ENCODE measurements around the gene DCAF5. TPM values are rescaled to one million over a fixed set of nuclear protein-coding genes. Genes with fewer than 3 reads are reported as not detected.

Gene DCAF5
- total RNA-seq, 4 donors from 2014 or later = 34.9 to 67.6 (median 48.1) TPM

GRCh38 chr14:69161590-69161989, 8.7 kb upstream of the DCAF5 start:
- H3K27me3 ChIP-seq = no peaks in the 10 kb centered on the region
- H3K36me3 ChIP-seq = no peaks in the 10 kb centered on the region
- no peaks in the 10 kb centered on the region for H3K9me3 ChIP-seq
- no peaks in the 10 kb centered on the region for H3K4me1 ChIP-seq
- no peak for DNase-seq (ENCODE audit: low spot score in 2 of 2)
- TF ChIP-seq POLR2AphosphoS5 (IDR thresholded peaks at IDR 0.05) (no peak), EP300 (IDR thresholded peaks at IDR 0.05) (no peak), POLR2A (IDR thresholded peaks at IDR 0.05) (no peak), CTCF (IDR thresholded peaks at IDR 0.05) (no peak)
- H3K27ac ChIP-seq = no peak overlapping the region
- 88% methylated on average over 1 of the region's 1 CpG for WGBS
- H3K4me3 ChIP-seq = no peak overlapping the region

GRCh38 chr14:69156224-69156623, 3.3 kb upstream of the DCAF5 start:
- Histone ChIP-seq H3K27me3 (no peaks in the 10 kb centered on the region), H3K4me3 (no peak overlapping the region), H3K36me3 (no peaks in the 10 kb centered on the region), H3K4me1 (peaks cover 15% of the 10 kb centered on the region), H3K9me3 (no peaks in the 10 kb centered on the region), H3K27ac (no peak overlapping the region)
- TF ChIP-seq CTCF (IDR thresholded peaks at IDR 0.05) (no peak), POLR2A (IDR thresholded peaks at IDR 0.05) (no peak), EP300 (IDR thresholded peaks at IDR 0.05) (no peak), POLR2AphosphoS5 (IDR thresholded peaks at IDR 0.05) (no peak)
- no peak for DNase-seq (ENCODE audit: low spot score in 2 of 2)

- peaks cover 29% of the 10 kb centered on the region for H3K4me1 ChIP-seq
- H3K27ac ChIP-seq = no peak overlapping the region
- no peaks in the 10 kb centered on the region for H3K27me3 ChIP-seq
- WGBS = 40% methylated on average over 4 of the region's 4 CpGs
- H3K4me3 ChIP-seq = no peak overlapping the region
- H3K36me3 ChIP-seq = no peaks in the 10 kb centered on the region
- no peak for TF ChIP-seq POLR2AphosphoS5 (IDR thresholded peaks at IDR 0.05)
- TF ChIP-seq EP300 (IDR thresholded peaks at IDR 0.05) = no peak
- TF ChIP-seq CTCF (IDR thresholded peaks at IDR 0.05) = no peak
- no peak for TF ChIP-seq POLR2A (IDR thresholded peaks at IDR 0.05)
- H3K9me3 ChIP-seq = no peaks in the 10 kb centered on the region
- no peak for DNase-seq (ENCODE audit: low spot score in 2 of 2)
Measured at GRCh38 chr14:69154779-69155178, 1.9 kb upstream of the DCAF5 start.

- no peaks in the 10 kb centered on the region for H3K27me3 ChIP-seq
- TF ChIP-seq EP300 (IDR thresholded peaks at IDR 0.05) = no peak
- H3K9me3 ChIP-seq = no peaks in the 10 kb centered on the region
- DNase-seq (ENCODE audit: low spot score in 2 of 2) = no peak
- H3K4me1 ChIP-seq = peaks cover 38% of the 10 kb centered on the region
- peak overlapping the region; percentile 94 for H3K27ac ChIP-seq
- WGBS = under 1% methylated on average over 13 of the region's 13 CpGs
- H3K36me3 ChIP-seq = no peaks in the 10 kb centered on the region
- H3K4me3 ChIP-seq = peak overlapping the region; percentile 98
Measured at GRCh38 chr14:69153873-69154270, 953 bp upstream of the DCAF5 start.

- DNase-seq (ENCODE audit: low spot score in 2 of 2) = peak in 1 of 2 donors; percentile 74
- 0% methylated on average over 28 of the region's 72 CpGs for WGBS
- H3K4me3 ChIP-seq = peak overlapping the region; percentile 98
- peak overlapping the region; percentile 94 for H3K27ac ChIP-seq
- TF ChIP-seq EP300 (IDR thresholded peaks at IDR 0.05) = no peak
- TF ChIP-seq CTCF (IDR thresholded peaks at IDR 0.05) = no peak
- peak in 1 of 2 donors; percentile 58 for TF ChIP-seq POLR2A (IDR thresholded peaks at IDR 0.05)
- peak in 1 of 3 donors; percentile 29 for TF ChIP-seq POLR2AphosphoS5 (IDR thresholded peaks at IDR 0.05)
- H3K27me3 ChIP-seq = no peaks in the 10 kb centered on the region
- H3K4me1 ChIP-seq = peaks cover 43% of the 10 kb centered on the region
- peaks cover 4% of the 10 kb centered on the region for H3K36me3 ChIP-seq
- no peaks in the 10 kb centered on the region for H3K9me3 ChIP-seq
Measured at GRCh38 chr14:69153152-69153872, 393 bp upstream of the DCAF5 start.
